ENCODE results near the gene HAGHL. TPM values are rescaled to one million over a fixed set of nuclear protein-coding genes. Genes with fewer than 3 reads are reported as not detected.

HAGHL gene
- total RNA-seq, 1 donor = 10.6 TPM

DNA sequence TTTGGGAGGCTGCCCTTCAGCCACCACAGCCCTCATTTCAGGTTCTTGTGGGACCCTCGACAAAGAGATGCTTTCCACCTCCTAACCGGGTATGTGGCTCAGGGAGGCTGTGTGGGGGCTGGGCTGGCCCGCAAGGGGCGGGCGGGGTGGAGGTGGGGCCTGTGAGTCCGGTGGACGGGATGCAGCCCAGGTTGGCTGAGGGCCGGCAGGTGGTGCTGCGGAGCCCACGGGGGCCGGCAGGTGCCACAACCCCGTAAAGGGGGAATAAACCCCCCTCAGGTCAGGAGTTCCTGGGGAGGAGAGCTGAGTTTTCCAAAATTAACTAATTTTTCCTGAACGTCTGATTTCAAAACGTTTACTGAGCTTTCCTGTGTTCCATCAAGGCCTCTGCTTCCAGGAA lies 18.8 kb downstream of the HAGHL start:
- no peak overlapping the region for H3K4me3 ChIP-seq (ENCODE audit: low read depth, low read length)
- TF ChIP-seq, protein P1, sequence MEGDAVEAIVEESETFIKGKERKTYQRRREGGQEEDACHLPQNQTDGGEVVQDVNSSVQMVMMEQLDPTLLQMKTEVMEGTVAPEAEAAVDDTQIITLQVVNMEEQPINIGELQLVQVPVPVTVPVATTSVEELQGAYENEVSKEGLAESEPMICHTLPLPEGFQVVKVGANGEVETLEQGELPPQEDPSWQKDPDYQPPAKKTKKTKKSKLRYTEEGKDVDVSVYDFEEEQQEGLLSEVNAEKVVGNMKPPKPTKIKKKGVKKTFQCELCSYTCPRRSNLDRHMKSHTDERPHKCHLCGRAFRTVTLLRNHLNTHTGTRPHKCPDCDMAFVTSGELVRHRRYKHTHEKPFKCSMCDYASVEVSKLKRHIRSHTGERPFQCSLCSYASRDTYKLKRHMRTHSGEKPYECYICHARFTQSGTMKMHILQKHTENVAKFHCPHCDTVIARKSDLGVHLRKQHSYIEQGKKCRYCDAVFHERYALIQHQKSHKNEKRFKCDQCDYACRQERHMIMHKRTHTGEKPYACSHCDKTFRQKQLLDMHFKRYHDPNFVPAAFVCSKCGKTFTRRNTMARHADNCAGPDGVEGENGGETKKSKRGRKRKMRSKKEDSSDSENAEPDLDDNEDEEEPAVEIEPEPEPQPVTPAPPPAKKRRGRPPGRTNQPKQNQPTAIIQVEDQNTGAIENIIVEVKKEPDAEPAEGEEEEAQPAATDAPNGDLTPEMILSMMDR (IDR thresholded peaks at IDR 0.05; ENCODE audit: insufficient read depth, low read length) = peak; percentile 16

DNA sequence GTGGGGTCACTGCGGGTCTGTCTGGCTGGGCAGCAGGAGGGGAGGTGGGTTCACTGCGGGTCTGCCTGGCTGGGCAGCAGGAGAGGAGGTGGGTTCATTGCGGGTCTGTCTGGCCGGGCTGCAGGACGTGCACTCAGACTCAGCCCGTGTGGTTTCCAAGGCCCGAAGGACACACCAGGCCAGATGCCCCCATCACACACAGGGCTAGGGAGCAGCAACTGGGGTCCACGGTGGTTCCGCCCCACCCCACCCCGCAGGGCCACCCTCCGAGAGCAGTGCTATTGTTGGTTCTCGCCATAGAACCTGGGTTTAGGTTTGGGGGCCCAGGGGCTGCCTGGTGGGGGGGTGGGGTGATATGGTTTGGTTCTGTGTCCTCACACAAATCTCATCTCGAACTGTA lies 19.7 kb downstream of the HAGHL start:
- TF ChIP-seq, protein P1 (IDR thresholded peaks at IDR 0.05; ENCODE audit: insufficient read depth, low read length) = no peak
- H3K4me3 ChIP-seq (ENCODE audit: low read depth, low read length) = no peak overlapping the region
- no peak for DNase-seq (ENCODE audit: low read depth)

More for the DNA sequence above, 18.8 kb downstream of the HAGHL start:
- DNase-seq (ENCODE audit: low read depth) = no peak

DNA sequence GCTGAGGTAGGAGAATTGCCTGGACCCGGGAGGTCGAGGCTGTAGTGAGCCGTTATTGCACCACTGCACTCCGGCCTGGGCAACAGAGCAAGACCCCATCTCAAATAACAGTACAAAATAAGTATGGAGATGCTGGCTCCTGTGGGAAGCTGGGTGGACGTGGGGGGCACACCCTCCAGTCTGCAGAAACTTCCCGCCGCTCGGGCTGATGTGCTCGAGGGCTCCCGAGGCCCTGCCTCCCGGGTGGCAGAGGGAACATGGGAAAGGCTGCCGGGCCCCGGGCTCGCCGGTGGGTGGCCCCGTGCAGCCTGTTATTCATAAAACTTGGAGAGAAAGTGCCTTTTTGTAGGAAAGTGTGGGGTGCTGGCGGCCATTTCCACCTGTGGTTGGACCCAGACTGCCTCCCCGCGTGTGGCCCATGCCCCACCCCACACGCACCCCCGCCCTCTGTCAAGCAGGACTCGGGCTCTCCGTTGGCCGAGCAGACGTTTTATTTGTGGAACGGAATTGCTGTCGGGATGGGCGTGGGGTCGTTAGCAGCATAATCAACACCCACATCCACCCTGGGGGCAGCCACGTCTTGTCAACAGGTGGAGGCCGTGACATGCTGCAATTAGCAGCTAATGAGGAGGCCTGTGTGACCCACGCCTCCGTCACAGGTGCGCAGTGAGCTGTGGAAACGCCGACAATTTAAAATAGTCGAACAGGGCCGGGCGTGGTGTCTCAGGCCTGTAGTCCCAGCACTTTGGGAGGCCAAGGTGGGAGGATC lies 21.3 kb downstream of the HAGHL start:
- no peak for DNase-seq (ENCODE audit: low read depth)
- TF ChIP-seq, protein P1 (IDR thresholded peaks at IDR 0.05; ENCODE audit: insufficient read depth, low read length) = no peak
- H3K4me3 ChIP-seq (ENCODE audit: low read depth, low read length) = no peak overlapping the region

DNA sequence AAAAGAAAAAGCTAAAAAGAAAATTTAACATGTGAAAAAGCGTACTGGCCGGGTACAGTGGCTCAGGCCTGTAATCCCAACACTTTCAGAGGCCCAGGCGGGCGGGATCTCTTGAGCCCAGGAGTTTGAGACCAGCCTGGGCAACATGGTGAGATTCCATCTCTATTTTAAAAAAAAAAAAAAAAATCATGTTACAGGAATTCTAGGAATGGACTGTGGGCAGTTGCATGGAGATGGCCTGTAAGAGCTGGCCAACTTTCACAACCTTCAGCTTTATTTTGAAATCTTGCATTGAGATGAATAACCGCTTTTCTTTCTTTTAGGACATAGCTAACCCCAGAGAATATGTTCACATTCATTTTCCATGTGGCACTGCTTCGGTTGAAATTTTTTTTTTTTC lies 22.1 kb downstream of the HAGHL start:
- TF ChIP-seq, protein P1 (IDR thresholded peaks at IDR 0.05; ENCODE audit: insufficient read depth, low read length) = no peak
- no peak overlapping the region for H3K4me3 ChIP-seq (ENCODE audit: low read depth, low read length)
- peak; percentile 89 for DNase-seq (ENCODE audit: low read depth)

DNA sequence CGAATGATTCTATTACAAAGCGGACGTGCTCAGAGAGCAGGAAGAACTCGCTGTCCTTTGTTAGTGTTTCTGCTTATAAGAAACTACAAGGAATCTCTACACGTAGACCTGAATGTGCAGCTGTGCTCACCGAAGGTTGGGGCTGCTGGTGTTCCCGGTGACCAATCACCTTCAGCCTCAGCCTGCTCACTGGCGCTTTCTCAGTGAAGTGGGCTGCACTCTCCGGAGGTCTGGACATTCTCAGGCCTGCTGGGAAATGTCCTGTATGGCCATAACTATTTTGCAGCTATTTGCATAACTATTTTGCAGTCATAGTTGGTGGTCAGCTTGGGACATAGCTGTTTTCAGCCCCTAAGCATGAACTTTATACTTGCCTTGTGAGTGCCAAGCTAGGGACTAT lies 23.6 kb downstream of the HAGHL start:
- DNase-seq (ENCODE audit: low read depth) = no peak
- no peak overlapping the region for H3K4me3 ChIP-seq (ENCODE audit: low read depth, low read length)
- TF ChIP-seq, protein P1 (IDR thresholded peaks at IDR 0.05; ENCODE audit: insufficient read depth, low read length) = no peak

DNA sequence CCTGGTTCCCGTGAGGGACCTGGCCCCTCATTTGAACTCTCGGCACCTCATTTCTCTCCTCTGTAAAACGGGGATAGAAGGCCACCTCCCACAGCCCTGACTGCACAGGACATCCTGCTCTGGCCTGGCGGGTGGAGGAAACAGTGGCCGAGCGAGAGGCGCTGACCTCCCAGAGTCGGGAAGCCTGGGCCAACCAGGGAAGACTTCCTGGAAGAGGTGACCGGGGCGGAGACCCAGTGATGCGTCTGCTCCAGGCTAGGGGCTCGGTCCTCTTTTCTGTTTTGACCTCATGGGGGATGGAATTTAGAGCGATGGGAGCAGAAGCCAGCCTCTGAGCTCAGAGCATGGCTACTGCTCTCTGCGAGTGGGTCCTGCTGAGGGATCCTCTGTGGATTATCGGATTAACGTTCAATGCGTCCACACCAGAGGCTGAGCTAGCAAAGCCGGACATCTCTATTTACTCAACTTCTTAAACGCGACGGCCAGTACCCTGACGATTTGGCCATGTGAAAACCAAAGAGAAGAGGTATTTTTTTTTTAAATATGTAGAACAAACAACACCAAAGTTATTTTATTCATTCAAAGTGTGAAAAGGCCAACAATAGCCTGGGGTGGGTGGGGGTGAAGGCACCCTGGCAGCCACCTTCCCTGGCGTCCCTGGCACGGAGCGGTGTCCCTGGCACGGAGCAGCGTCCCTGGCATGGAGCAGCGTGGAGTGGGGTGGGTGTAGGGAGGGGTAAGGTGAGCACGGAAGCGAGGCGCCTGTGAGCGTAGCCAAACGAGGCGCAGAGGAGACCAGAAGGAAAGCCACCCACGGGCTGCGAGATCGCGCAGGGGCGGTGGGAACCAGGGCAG lies 24.5 kb downstream of the HAGHL start:
- TF ChIP-seq, protein P1 (IDR thresholded peaks at IDR 0.05; ENCODE audit: insufficient read depth, low read length) = no peak
- H3K4me3 ChIP-seq (ENCODE audit: low read depth, low read length) = no peak overlapping the region
- no peak for DNase-seq (ENCODE audit: low read depth)

Data from fibroblast of the aortic adventitia (primary cell).